Measurements from ENCODE around the gene DLL1.
"Not testable (repeated sequence)": the region's sequence is repeated elsewhere in the genome, so short reads cannot be mapped to it uniquely, and the experiment has no call there.

The DLL1 gene, protein sequence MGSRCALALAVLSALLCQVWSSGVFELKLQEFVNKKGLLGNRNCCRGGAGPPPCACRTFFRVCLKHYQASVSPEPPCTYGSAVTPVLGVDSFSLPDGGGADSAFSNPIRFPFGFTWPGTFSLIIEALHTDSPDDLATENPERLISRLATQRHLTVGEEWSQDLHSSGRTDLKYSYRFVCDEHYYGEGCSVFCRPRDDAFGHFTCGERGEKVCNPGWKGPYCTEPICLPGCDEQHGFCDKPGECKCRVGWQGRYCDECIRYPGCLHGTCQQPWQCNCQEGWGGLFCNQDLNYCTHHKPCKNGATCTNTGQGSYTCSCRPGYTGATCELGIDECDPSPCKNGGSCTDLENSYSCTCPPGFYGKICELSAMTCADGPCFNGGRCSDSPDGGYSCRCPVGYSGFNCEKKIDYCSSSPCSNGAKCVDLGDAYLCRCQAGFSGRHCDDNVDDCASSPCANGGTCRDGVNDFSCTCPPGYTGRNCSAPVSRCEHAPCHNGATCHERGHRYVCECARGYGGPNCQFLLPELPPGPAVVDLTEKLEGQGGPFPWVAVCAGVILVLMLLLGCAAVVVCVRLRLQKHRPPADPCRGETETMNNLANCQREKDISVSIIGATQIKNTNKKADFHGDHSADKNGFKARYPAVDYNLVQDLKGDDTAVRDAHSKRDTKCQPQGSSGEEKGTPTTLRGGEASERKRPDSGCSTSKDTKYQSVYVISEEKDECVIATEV

DNA sequence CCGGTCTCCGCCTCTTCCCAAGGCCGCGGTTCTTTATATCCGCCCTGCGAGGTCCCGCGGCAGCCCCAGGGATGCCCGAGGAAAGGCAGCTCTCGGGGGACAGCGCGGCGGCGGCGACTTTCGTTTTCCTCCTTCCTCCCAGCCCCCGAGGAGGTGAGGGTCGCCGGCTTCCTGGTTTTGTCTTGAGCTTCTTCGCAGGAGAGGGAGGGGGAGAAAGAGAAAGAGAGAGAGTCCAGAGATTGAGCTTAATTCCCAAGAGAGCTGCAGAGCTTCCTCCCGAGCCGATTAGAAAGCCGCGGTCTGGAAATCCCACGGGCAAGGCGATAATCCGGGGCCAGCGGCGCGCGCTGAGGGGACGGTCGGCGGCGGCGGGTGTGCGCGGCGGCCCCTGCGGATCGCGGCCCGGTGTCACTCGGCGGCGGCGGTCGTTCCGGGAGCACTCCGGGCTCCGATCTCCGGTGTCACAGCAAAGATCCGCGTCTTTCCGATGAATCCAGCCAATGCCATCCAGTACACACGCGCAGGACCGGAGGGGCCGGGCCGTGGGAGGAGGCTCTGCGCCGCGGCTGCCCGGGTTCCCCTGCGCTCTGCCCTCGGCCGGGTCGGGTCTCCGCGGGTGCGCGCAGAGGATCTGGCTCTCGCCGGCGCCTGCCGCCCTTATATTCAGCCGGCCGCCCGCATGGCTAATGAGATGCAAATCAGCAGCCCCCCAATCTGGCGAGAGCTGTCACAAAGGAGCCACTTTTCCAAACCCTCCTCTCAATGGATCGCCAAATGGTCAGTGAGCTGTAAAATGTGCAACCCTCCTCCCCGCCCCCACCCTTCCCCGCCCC is at the start of gene DLL1:
TSS of gene DLL1 (minus strand) at position 783 of the 833 bp plus-strand sequence. CDS start 939 bp downstream, outside the sequence.
- DNase-seq, result peak; percentile 35

DNA sequence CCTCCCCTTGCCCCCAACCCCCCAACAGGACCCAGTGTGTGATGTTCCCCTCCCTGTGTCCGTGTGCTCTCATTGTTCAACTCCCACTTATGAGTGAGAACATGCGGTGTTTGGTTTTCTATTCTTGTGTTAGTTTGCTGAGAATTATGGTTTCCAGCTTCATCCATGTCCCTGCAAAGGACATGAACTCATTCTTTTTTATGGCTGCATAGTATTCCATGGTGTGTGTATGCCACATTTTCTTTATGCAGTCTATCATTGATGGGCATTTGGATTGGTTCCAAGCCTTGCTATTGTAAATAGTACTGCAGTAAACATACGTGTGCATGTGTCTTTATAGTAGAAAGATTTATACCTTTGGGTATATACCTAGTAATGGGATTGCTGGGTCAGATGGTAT is 44.3 kb upstream of the DLL1 start:
- not testable (repeated sequence) for DNase-seq

DNA sequence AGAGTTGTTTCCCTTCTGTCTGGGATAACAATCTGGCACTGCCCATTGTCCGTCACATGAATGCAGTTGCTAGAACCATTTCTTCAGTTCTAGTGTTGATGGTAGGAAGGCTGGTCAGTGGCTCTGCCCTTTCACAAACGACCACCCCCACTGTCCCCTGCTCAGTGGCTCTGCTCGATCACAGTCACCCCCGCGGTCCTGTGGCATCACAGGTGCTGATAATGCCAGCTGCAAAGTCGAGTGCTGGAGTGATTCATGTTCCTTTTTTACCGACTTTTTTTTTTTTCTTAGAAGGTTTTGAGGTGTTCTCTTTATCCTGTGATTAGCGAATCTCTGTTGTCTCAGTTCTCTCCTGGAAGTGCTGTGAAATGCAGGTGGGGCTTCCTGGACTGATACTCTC is 38.4 kb upstream of the DLL1 start:
- DNase-seq, result no peak

DNA sequence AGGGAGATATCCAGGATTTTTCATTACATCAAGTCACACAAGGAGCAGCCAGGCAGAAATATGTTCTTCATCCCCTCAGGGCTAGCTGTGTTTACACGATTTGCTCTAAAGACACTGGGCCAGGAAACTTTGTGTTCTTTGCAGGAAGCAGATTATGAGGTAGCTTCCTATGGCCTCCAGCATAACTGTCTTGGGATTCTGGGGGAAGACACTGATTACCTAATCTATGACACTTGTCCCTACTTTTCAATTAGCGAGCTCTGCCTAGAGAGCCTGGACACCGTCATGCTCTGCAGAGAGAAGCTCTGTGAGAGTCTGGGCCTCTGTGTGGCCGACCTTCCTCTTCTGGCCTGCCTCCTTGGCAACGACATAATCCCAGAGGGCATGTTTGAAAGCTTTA is 26.8 kb upstream of the DLL1 start:
- no peak for DNase-seq

DNA sequence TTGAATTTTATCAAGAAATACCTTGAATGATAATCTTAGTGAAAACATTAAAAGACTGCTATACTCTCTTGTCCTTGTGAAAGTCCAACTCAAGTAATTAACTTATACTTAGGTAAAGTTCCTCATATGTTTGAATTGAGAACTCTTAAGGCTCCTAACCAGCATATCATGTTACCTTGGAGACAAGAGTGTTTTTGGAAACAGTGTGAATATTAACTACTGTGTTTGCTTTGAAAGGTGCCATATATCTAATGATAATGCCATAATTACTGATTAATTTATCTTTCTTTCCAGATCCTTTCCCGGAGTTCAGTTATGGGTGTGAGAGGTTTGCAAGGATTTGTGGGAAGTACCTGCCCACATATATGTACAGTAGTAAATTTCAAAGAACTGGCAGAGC is 26.2 kb upstream of the DLL1 start:
- DNase-seq, result no peak

DNA sequence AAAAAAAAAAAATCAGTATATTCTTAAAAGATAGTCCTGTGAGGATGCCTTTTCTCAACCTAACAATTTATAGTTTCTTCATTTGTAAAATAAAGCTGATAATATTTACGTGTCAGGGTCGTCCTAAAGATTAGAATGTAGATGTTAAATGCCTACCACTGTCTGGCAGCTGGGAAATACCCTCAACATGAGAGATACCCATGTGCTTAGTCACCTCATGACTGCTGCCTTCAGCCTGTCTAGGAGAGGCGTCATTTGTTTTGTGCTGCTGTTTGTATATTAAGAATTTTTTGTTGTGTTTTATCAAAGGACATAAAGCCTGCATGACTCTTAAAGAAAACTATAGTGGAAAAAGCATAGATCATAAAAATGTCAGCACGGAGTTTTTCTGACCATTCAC is 25.2 kb upstream of the DLL1 start:
- DNase-seq, result no peak

DNA sequence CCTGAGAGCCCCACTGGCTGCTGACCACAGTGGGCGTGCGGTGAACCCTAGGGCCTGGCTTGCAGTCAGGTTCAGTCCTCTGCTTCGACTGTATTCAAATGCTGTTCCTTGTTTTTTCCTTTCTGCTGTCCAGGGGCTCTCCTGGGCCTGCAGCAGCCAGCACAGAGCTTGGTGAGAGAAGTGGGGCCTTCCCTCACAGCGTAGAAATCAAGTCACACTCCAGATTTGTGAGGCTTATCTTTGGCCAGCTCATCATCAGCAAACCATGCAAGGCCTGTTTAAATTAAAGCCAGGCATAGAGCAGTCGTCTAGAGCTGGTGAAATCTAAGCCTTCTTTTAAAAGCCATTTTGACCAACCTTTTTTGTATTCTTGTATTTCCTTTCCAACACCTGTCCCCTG is 24.1 kb upstream of the DLL1 start:
- DNase-seq, result no peak

DNA sequence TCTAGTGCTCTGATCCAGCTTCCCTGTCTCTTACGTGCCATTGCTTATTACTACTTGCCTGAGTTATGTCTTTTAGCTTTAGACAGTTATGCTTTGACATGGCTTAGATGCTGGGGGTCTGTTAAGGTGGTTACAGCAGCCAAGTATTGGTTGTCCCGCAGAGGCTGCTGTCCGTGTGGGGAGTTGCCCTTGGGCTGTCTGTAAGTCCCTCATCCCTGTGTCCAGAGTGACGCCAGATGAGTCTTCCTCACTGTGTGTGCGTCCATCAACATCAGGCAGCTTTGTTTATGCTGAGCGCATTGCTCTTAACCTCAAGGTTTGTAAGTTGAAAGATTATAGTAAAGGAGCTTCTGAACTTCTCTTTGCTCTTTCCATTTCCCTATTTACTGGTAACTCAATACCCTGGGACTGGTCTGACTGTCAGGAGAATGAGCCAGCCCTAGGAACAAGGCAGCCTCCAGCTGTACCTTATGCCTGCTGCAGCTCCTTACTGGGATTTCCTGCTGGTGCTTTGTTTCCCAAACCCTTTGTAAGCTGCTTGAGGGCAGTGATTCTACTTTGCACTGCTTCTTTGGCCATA is 22.9 kb upstream of the DLL1 start:
- no peak for DNase-seq

DNA sequence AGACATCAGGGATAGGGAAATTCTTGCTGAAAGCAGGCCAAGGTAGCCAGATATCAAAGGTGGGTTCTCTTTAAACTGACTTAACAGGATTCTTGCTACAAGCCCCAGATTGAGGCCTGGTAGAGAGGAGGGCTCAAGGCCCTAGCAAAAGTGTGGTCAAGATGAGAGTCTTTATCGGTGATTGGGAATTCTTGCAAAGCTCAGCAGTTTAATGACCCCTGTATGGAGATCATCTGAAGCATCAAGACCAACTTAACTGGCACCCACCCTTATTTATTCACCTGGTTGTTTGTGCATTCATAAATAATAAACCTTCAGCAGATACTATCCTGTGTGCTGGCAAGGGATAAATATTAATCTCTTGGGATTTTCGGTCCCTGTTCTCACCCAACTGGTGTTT is 22.0 kb upstream of the DLL1 start:
- DNase-seq, result no peak

DNA sequence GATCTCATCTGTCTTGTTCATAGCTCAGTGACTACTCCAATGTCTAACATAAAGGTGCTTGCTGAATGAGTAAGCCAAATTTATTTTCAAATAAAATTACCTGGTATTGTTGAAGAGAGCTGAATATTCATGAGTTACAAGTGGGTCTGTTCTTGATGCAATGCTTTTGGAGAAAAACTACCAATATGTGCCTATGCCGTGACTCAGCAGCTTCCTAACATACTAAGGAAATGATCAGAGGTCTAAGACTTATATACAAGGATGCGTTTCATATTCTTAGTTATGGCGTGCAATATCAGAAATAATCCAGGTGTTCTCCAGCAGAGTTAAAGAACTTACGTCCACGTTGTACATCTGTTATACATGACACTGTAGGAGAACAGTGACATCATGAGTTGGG is 20.8 kb upstream of the DLL1 start:
- DNase-seq, result no peak

DNA sequence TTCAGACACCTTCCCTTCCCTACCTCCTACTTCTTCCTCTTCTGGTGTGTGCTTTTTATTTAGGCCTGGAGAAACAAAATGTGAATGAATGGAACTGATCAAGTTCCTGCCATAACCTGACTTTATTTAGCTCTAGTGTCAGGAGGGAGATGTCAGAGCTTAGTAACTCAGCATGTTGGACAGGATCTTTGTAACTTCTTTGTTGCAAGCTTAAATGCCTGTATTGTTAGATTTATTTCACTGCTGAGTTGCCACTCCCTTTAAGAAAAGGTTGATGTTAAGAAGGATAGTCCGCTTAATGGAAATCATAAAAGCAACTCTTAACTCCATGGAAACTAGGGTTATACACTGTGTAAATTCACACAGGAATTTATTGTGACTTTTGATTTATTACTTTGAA is 17.9 kb upstream of the DLL1 start:
- DNase-seq, result no peak

DNA sequence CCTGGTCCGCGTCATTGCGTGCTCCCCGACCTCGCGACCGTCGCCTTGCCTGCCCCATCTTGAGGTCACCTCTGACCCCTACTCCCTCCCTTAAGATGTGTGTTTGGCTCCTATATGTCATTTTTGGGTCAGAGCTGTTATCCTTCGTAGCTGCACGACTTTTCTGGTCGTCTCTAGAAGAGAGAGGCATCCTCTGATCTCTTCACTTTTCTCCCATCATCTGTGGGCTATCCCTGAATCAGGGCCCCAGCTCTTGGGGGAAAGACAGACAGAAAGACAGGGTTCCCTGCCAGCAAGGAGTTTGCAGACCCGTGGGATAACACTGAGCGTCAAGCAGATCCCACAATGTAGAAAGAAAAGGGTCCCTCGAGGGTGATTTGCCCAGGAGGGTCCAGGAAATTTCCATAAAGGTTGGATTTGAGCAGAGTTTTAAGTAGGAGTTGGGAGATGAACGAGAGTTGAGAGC is 16.2 kb upstream of the DLL1 start:
- no peak for DNase-seq

DNA sequence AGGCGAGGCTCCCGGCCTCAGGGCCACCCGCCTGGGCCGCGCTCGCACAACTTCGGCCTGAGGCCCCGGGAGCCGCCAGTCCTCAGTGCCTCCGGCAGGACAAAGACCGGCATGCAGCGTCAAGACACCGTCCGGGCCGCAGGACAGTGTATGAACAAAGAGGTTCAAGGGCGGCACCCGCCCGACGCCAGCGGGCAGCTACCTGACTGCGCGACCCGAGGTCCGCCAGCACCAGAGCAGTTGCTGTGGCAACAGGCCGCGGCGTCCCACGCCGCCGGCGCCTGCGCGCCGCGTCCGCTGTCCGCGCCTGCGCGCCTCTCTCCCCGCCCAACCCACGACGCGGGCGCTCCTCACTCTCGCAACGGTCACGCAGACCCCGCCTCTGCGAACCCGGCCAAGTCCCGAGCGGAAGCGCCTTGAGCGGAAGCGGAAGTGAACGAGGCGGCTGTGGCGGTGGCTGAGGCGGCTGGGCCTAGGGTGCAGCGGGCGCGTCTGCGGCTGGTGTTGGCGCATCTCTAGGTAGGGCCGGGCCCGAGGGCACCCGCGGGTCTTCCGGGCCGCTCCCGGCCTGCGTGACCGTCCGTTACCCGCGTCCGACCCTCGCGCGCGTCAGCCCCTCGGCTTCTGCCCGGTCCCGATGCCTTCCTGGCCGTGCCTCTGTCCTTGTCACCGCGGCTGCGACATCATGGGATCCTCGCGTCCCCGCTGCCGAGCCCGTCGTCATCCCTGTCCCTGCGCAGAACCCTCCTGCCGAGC is 15.6 kb upstream of the DLL1 start, which contains the start of gene FAM120B:
TSS of gene FAM120B (plus strand) at position 435 of the 756 bp plus-strand sequence. CDS start 10,633 bp downstream, outside the sequence.
- peak; percentile 93 for DNase-seq

DNA sequence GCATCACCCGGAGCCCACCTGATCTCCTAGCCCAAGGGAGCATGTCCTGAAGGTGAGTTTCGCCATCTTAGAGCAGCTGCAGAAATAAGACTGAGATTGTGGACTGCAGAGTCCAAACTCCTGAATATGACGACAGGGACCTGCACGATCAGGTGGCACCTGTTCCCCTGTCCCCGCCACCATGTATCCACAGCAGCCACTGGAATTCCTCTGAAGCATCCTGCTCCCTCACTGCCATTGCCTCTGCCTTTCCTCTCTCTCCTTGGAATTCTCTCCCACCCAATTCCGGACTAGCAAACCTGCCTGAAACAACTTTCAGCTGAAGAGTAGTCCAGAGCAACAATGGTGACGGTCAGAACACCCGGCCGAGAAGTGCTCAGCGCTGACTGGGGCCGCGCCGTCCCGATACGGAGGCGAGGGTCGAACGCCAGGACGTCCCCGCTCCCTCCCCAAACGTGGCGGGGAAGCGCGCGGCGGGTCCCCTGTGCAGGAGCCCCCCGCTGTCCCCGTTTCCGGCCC is 15.0 kb upstream of the DLL1 start:
- no peak for DNase-seq

DNA sequence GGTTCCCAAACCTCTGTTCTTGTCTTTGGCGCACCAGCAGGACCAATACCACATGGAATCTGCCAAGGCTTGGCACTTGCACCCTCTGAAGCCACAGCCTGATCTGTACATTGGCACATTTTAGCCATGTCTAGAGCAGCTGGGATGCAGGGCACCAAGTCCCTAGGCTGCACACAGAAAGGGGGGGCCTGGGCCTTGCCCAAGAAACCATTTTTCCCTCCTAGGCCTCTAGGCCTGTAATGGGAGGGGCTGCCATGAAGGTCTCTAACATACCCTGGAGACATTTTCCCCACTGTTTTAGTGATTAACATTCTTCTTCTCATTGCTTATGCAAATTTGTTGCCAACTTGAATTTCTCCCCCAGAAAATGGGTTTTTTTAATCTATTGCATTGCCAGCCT is 10.3 kb upstream of the DLL1 start:
- no peak for DNase-seq

DNA sequence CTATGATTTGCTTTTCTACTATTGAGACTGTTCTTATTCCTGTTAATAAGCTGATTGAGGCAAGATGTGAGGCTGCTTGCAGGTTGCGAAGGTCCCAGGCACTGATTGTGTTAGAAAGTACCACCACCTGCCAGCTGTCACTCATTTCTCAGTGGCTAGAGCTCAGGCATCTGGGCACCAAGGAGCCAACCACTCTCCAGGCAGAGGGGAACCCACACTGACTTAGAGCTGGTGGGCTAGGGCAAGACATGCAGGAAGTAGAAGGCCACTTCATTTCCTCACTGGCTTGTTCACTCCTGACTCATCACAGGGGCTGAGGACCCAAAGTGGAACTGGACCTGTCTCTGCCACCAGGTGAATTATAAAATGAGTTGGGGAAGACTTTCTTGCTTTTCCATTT is 7.8 kb upstream of the DLL1 start:
- DNase-seq, result no peak

DNA sequence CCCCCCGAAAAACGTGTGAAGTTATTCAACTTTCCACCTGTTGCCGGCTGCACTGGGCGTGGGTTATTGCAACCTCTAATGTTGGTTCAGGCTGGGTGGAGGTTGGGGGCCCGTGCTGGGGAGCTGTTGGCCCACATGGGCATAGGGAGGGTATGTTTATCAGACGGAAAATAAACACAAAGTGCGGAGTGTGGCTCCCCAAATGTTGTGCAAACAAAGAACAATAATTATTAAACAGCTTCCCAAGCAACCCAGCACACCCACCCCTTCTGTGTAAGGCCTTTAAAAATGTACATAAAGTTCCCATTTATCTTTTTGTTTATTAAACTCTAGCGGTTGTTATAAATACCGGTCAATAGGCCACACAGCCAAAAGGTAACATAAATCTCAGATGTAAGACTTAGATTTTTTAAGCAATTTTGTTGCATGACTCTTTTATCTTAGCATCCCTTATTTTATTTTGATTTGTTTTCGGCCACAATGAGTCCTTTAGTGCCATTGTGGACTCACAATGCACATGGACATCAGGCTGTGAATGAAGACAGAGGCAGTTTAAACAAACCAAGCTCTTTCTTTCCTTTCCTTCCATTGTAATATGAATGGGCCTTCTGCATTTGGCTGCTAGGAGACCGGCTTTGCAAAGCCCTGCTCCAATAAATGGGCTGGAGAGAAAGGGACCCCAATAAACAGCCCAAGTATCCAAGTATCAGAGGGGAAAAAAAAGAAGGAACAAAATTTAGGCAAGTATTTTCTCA is 6.9 kb upstream of the DLL1 start:
- DNase-seq, result no peak

DNA sequence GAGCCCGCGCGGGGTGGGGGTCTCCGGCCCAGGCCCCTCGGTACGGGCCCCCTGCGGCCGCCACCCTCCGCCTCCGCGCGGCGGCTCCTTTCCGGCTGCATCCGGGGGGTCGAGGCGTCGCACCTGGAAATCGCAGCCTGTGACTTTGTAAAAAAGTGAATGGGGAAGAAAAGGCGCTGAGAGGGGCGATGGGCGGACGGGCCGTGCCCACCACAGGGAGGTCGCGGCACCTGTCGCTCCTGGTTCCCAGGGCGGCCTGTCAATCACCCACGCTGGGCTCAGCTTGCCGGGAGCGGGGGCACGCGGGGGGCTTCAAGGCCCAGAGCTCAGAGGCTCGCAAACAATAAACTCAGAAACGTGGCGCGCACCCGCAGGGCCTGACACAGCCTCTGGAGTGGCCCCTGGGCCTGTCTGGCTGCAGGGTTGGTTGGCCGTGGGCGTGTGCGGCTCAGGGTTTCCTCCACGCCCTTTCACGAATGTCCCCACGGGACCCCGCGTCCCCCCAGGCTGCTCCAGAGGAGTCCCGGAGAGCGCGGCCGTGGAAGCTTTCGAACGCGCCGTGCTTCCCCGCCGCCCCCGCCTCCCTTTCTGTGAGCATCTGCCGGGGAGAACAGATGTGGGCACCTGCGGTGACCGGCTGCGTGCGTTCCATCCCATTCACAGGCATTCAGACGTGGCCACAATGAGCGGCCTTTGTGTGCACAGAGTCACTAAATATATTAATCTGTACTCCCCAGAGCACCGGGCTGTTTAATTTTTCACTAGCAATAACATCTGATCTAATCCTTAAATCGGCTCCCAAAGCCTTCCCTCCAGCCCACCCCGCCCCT is 6.1 kb upstream of the DLL1 start:
- no peak for DNase-seq

DNA sequence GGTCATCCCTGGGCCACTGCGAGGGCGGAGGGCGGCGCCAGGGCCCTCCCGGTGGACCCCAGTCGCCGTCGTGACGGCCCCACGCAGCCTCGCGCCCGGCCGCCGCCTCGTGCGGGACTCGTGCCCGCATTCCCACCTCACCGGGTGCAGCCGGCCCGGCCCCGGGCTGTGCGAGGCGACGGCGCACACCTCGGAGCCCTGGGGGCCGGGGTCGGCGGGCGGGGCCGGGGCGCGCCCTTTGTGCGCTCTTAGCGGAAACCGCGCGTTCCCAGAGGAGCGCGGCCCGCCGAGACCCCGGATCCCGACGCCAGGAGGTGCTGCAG is 5.5 kb upstream of the DLL1 start:
- DNase-seq, result no peak

Data from HCEC 1CT (cell line).